Epidermal melanocyte (primary cell): ENCODE data around the gene ERV3-1.
"Not testable (repeated sequence)": the region's sequence is repeated elsewhere in the genome, so short reads cannot be mapped to it uniquely, and the experiment has no call there.

Experiments used
- DNase-seq: peaks from one replicate; pipeline ENCODE4 v3.0.0; 2011; ENCODE audit warnings: low spot score; ENCODE audit not compliant: insufficient read length

Gene ERV3-1

GRCh38 chr7:64944667-64945502 is 61.6 kb downstream of the ERV3-1 start:
- not testable (repeated sequence) for DNase-seq
